Cardiac muscle cell (in vitro differentiated cells and primary cell): ENCODE results near the gene KLHL42. TPM values are rescaled to one million over a fixed set of nuclear protein-coding genes. Genes with fewer than 3 reads are reported as not detected.

Experiments
- DNase-seq, 2 donors: peaks; one replicate each; pipeline versions ENCODE4 v3.0.0 to v3.0.0-alpha.2; 2010 to 2017; ENCODE audit warnings: low read depth in 1 of 2, low spot score in 1 of 2
- H3K27ac ChIP-seq: fragments of 200-600 bp; sonication (generic); 2 replicates; pipeline ENCODE4 v1.5.1; 2016
- H3K27me3 ChIP-seq: fragments of 200-600 bp; sonication (generic); 2 replicates; pipeline ENCODE4 v1.6.0; 2016; ENCODE audit warnings: control low read depth
- H3K36me3 ChIP-seq: fragments of 200-600 bp; sonication (generic); 2 replicates; pipeline ENCODE4 v1.5.1; 2016; ENCODE audit warnings: control low read depth
- H3K4me1 ChIP-seq: fragments of 200-600 bp; sonication (generic); 2 replicates; pipeline ENCODE4 v1.8.1; 2017; ENCODE audit warnings: low read depth, mild to moderate bottlenecking, mixed run types
- H3K4me3 ChIP-seq: fragments of 200-600 bp; sonication (generic); 2 replicates; pipeline ENCODE4 v1.5.1; 2016; ENCODE audit warnings: mild to moderate bottlenecking
- H3K9me3 ChIP-seq: fragments of 200-600 bp; sonication (generic); 2 replicates; pipeline ENCODE4 v1.5.1; 2017; ENCODE audit warnings: low read depth, mild to moderate bottlenecking, control low read depth
- CTCF ChIP-seq: IDR thresholded peaks from 2 replicates; pipeline ENCODE4 v1.5.1; 2012; ENCODE audit warnings: low read depth, mild to moderate bottlenecking, low read length
- polyA plus RNA-seq: library from polyadenylated mRNA; unstranded; fragments of >200 nt; fragmentation: Nextera tagmentation; extraction: Ambion mirVana; gene quantifications from 2 replicates; pipeline ENCODE4 v1.2.1, GENCODE V29; 2016
- total RNA-seq: library from RNA; depleted of rRNA; stranded (reverse); fragments of >200 nt; gene quantifications from 2 replicates; pipeline ENCODE4 v1.2.3, GENCODE V29; 2016

KLHL42 gene
- total and polyA plus RNA-seq, 2 experiments from 2014 or later = 25.7 to 42.2 TPM

DNA sequence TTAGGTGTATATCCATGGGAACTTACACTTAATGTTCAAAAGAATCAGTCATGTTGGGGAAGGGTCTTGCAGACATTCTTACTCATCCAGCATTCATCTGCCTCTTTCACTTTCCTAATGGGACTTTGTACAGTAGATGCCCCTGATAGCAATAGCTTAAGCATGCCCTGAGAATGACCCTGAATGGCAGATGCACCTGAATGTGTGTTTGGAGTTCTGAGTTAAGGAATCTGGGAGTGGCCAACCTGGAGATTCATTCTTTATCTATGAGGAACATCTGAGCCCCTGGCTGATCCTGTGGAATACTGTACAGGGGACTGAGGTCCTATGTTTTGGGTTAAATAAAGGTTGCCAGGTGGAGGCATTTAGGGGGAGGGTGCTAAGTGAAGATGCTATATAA is 71.3 kb downstream of the KLHL42 start:
- H3K27ac ChIP-seq = no peak overlapping the region
- no peak overlapping the region for H3K4me3 ChIP-seq
- no peaks in the 10 kb centered on the region for H3K9me3 ChIP-seq
- no peak for TF ChIP-seq CTCF
- no peak for DNase-seq
- H3K27me3 ChIP-seq = no peaks in the 10 kb centered on the region
- H3K4me1 ChIP-seq = no peaks in the 10 kb centered on the region
- H3K36me3 ChIP-seq = no peaks in the 10 kb centered on the region

DNA sequence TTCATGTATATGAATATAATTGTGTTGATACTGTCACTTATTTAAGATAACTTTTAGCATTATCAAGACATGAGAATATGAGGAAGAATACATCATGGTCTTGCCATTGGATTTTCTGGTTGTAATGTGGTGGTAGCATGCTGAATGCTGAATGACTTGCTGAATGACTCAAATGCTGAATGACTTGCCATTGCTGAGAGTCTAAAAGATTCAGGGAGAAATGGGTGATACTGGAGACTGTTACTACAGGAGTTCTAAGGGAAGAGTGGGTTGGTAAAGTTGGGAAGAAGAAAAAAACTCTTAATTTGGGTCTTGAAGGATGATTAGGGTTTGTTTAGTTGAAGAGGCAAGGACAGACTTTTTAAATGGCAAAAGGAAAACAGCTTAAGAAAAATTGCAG is 72.1 kb downstream of the KLHL42 start:
- Histone ChIP-seq H3K4me1 (no peaks in the 10 kb centered on the region), H3K36me3 (no peaks in the 10 kb centered on the region), H3K4me3 (no peak overlapping the region), H3K27me3 (no peaks in the 10 kb centered on the region), H3K27ac (no peak overlapping the region), H3K9me3 (no peaks in the 10 kb centered on the region)
- DNase-seq = no peak
- no peak for TF ChIP-seq CTCF

Other genes with a start within 250 kb of the KLHL42 start
- gene REP15, start 83.8 kb upstream of the KLHL42 start, total RNA-seq = 0.35 and 0.57 TPM in 2 replicates
- not detected in 2 replicates for gene REP15, start 83.8 kb upstream of the KLHL42 start, polyA plus RNA-seq
- 32.0 and 34.4 TPM in 2 replicates for gene MRPS35, start 69.4 kb upstream of the KLHL42 start, total RNA-seq
- gene MRPS35, start 69.4 kb upstream of the KLHL42 start, polyA plus RNA-seq = 63.6 and 73.0 TPM in 2 replicates
- not detected in 2 replicates for gene MANSC4, start within 50 bp of the KLHL42 start, total RNA-seq
- gene MANSC4, start within 50 bp of the KLHL42 start, polyA plus RNA-seq = not detected in 2 replicates
- not detected in 2 replicates for gene PTHLH, start 192.5 kb downstream of the KLHL42 start, total RNA-seq
- gene PTHLH, start 192.5 kb downstream of the KLHL42 start, polyA plus RNA-seq = 0.20 TPM in 1 of 2 replicates, not detected in the other